ENCODE results near the gene LRP11. TPM values are rescaled to one million over a fixed set of nuclear protein-coding genes. Genes with fewer than 3 reads are reported as not detected.

The LRP11 gene
- total and polyA plus RNA-seq, 9 of the 15 experiments (the other 6 are each of a cell fraction or from before 2014, with no cell fraction given): 0.51 to 3.5 (median 2.4) TPM

DNA sequence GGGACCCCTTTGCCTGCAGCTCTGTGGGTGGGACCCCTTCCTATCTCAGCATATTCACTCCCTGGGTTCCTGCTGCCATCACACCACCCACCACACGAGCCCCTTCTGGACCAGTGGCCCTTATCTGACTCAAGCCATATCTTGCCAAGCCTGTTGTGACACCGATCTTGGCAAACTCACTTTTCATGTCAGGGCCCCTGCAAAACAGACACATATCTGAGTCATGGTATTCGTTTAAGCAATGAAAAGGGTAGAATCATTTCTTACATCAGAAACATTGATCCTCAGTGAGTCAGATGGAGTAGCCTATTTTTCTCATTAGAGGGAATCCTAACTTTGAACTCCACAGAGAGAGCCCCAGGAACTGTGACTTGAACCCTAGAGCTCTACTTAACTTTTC lies 23.2 kb upstream of the LRP11 start (continued):
- TF ChIP-seq, protein P1, sequence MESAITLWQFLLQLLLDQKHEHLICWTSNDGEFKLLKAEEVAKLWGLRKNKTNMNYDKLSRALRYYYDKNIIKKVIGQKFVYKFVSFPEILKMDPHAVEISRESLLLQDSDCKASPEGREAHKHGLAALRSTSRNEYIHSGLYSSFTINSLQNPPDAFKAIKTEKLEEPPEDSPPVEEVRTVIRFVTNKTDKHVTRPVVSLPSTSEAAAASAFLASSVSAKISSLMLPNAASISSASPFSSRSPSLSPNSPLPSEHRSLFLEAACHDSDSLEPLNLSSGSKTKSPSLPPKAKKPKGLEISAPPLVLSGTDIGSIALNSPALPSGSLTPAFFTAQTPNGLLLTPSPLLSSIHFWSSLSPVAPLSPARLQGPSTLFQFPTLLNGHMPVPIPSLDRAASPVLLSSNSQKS (CRISPR knock-in tag; IDR thresholded peaks at IDR 0.05): no peak
- TF ChIP-seq FOS (IDR thresholded peaks at IDR 0.05; ENCODE audit: extremely low read depth, insufficient read length): no peak
- TF ChIP-seq, protein P2, sequence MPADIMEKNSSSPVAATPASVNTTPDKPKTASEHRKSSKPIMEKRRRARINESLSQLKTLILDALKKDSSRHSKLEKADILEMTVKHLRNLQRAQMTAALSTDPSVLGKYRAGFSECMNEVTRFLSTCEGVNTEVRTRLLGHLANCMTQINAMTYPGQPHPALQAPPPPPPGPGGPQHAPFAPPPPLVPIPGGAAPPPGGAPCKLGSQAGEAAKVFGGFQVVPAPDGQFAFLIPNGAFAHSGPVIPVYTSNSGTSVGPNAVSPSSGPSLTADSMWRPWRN (IDR thresholded peaks at IDR 0.05; ENCODE audit: low read depth): no peak
- TF ChIP-seq ATF1 (CRISPR knock-in tag; IDR thresholded peaks at IDR 0.05): no peak
- TF ChIP-seq ATF1 (tag; IDR thresholded peaks at IDR 0.05): no peak
- TF ChIP-seq BRCA1 (IDR thresholded peaks at IDR 0.05): no peak
- no peak for TF ChIP-seq BRCA1 (CRISPR knock-in tag; IDR thresholded peaks at IDR 0.05)

DNA sequence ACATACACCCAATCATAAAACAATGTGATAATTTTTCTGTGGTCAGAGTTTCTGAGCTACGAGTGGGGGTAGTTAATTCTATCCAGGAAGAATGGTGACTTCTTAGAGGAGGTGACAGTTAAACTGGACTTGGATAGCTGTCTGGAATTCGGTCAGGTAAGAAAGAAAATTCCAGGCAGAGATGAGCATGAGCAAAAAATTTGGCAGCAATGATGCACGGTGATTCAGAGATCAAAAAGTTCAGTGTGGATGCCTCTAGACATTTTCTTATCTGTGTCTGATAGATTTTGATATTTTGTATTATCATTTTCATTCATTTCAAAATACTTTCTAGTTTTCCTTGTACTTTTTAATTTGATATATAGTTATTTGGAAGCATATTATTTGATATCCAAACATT lies 21.7 kb upstream of the LRP11 start:
- Histone ChIP-seq H3K9me3 (replicated peaks; ENCODE audit: control insufficient read depth, insufficient read depth, low read depth, low read length) (no peaks in the 10 kb centered on the region), H3K79me2 (ENCODE audit: control insufficient read depth, insufficient read depth, low read length) (no peaks in the 10 kb centered on the region), H3K27me3 (ENCODE audit: control insufficient read depth in 2 of 2, insufficient read depth in 2 of 2, low read length in 2 of 2) (peaks cover 52 to 62% of the 10 kb centered on the region in 2 experiments; a peak in 4 of 5 replicates), H4K20me1 (replicated peaks; ENCODE audit: control insufficient read depth, insufficient read depth, low read length) (no peaks in the 10 kb centered on the region), H3K9ac (ENCODE audit: insufficient read depth in 1 of 2, low read depth in 2 of 2, low read length in 2 of 2) (no peak overlapping the region), H3K9me1 (ENCODE audit: control insufficient read depth, insufficient read depth, low read length) (no peaks in the 10 kb centered on the region), H3K4me2 (ENCODE audit: insufficient read depth, low read length) (no peak overlapping the region), H2AFZ (ENCODE audit: low read depth, low read length) (no peak overlapping the region), H3K27ac (ENCODE audit: extremely low read depth, low read depth, low read length) (no peak overlapping the region), H3K4me1 (replicated peaks in 1 of 2; ENCODE audit: control insufficient read depth in 2 of 2, insufficient read depth in 2 of 2, low read length in 2 of 2) (no peaks in the 10 kb centered on the region), H3K36me3 (ENCODE audit: control insufficient read depth, insufficient read depth, low read length) (no peaks in the 10 kb centered on the region), H3K4me3 (no peak overlapping the region)
- ATAC-seq (no peak), DNase-seq (ENCODE audit: extremely low read depth in 1 of 4, low spot score in 3 of 4) (no peak), FAIRE-seq (peak; percentile 76)
- BruUV-seq (replicated peaks): no TSS peak
- TF ChIP-seq ZNF696 (CRISPR knock-in tag; conservative IDR thresholded peaks at IDR 0.05) (no peak), CTBP1 (IDR thresholded peaks at IDR 0.05; ENCODE audit: borderline replicate concordance) (no peak), EWSR1 (IDR thresholded peaks at IDR 0.05; ENCODE audit: borderline replicate concordance, low read depth, partially characterized antibody) (no peak), DNMT1 (IDR thresholded peaks at IDR 0.05) (no peak), U2AF2 (optimal IDR thresholded peaks at IDR 0.05; ENCODE audit: low read depth, low read length) (no peak), MCM5 (IDR thresholded peaks at IDR 0.05; ENCODE audit: low read depth) (no peak), PURB (CRISPR knock-in tag; IDR thresholded peaks at IDR 0.05; ENCODE audit: low read depth) (no peak), ZNF699 (CRISPR knock-in tag; IDR thresholded peaks at IDR 0.05; ENCODE audit: insufficient replicate concordance) (no peak), MTA2 (IDR thresholded peaks at IDR 0.05; ENCODE audit: low read depth) (no peak), MBD2 (IDR thresholded peaks at IDR 0.05; ENCODE audit: borderline replicate concordance, low read depth) (no peak), ZNF41 (CRISPR knock-in tag; conservative IDR thresholded peaks at IDR 0.05) (no peak)
- TF ChIP-seq, protein P3, sequence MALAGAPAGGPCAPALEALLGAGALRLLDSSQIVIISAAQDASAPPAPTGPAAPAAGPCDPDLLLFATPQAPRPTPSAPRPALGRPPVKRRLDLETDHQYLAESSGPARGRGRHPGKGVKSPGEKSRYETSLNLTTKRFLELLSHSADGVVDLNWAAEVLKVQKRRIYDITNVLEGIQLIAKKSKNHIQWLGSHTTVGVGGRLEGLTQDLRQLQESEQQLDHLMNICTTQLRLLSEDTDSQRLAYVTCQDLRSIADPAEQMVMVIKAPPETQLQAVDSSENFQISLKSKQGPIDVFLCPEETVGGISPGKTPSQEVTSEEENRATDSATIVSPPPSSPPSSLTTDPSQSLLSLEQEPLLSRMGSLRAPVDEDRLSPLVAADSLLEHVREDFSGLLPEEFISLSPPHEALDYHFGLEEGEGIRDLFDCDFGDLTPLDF (CRISPR knock-in tag; IDR thresholded peaks at IDR 0.05): no peak
- TF ChIP-seq, protein P4, sequence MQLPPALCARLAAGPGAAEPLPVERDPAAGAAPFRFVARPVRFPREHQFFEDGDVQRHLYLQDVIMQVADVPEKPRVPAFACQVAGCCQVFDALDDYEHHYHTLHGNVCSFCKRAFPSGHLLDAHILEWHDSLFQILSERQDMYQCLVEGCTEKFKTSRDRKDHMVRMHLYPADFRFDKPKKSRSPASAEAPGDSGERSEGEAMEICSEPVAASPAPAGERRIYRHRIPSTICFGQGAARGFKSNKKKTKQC (CRISPR knock-in tag; IDR thresholded peaks at IDR 0.05): no peak
- in situ Hi-C loops (cut with MboI): no loop called here
- 1% methylated on average over 3 of the region's 3 CpGs for WGBS (ENCODE audit: insufficient coverage, low coverage, missing lambda C conversion rate)
- POLR2A ChIA-PET: interaction anchor here (1.7 kb wide), 1 partner anchor 14 kb away, joined by 6 read pairs; no protein-coding TSS in a partner anchor
- intact Hi-C loops (cut with micrococcal nuclease): no loop called here
- CTCF ChIA-PET (ENCODE audit: low intra/inter-chr PET ratio): no interaction called here
